AG04450 (cell line): Measurements from ENCODE around the gene GPHN. TPM values are rescaled to one million over a fixed set of nuclear protein-coding genes. Genes with fewer than 3 reads are reported as not detected.

Experiments
- CTCF ChIA-PET: fragments of 300-600, 350-600 bp; formaldehyde crosslinking; extraction: SDS; loops from one replicate; lab custom pipeline; 2022; ENCODE audit warnings: antibody characterized with exemption, inconsistent platforms; lab: Charles Lee
- POLR2A ChIA-PET: fragments of 350-600 bp; formaldehyde crosslinking; extraction: SDS; loops from one replicate; lab custom pipeline; 2021; ENCODE audit warnings: antibody characterized with exemption, inconsistent platforms; lab: Yijun Ruan, JAX
- DNase-seq: peaks from one replicate; pipeline ENCODE4 v3.0.0-alpha.2; 2011; ENCODE audit warnings: low read depth, low spot score
- H3K27ac ChIP-seq: one replicate; pipeline ENCODE4 v1.5.1; 2012; ENCODE audit warnings: low read depth, low read length, control low read depth
- H3K27me3 ChIP-seq: one replicate; pipeline ENCODE4 v1.6.0; 2012; ENCODE audit warnings: low read length; ENCODE audit not compliant: control insufficient read depth, insufficient read depth
- H3K4me3 ChIP-seq: 2 replicates; pipeline ENCODE4 v1.5.1; 2011; ENCODE audit warnings: mild to moderate bottlenecking, low read depth, low read length, control low read depth
- H3K9me3 ChIP-seq: 2 replicates; pipeline ENCODE4 v1.5.1; 2012; ENCODE audit warnings: low read length; ENCODE audit not compliant: control insufficient read depth, insufficient read depth
- polyA plus RNA-seq: library from polyadenylated mRNA; depleted of rRNA; stranded (reverse); fragments of >200 nt; gene quantifications from 2 replicates; pipeline ENCODE4 v1.2.3, GENCODE V29; 2011
- TF ChIP-seq, protein P1 (sequence below): IDR thresholded peaks from 2 replicates; pipeline ENCODE4 v1.5.1; 2011; ENCODE audit warnings: low read depth, low read length, control low read depth, inconsistent platforms

Gene GPHN
- polyA plus RNA-seq, 1 experiment, result 7.7 TPM

DNA sequence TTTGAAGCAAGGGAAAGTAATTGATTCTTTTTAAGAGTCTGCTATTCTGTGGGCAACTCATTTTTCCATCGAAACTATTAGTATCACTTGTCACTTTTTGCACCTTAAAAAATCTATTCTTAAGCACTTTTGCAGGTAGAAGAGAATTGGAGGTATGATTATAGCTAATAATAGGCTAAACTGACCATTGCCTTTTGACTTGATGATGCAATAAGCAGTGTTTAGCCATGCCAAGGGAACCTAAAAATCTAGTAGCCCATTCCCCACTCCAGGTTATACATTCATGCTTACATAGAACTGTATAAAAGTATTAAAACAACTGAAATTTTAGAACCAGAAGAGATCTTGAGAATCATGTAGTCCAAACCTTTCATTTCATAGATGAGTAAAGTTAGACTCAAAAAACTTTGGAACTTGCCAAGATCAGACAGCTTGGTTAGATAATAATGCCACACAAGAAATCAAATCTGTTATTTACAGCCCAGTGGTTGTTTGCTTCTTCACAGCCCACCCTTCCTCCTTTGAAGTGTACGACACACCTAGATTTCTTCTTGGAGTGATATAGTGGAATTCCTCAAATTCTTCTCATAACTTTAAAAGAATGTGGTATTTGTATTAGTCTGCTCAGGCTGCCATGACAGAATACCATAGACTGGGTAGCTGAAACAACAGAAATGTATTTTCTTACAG is 659.6 kb downstream of the GPHN start:
- POLR2A ChIA-PET, result no interaction called here
- Histone ChIP-seq H3K27ac (no peak overlapping the region), H3K27me3 (no peaks in the 10 kb centered on the region), H3K4me3 (no peak overlapping the region), H3K9me3 (no peaks in the 10 kb centered on the region)
- CTCF ChIA-PET, result interaction anchor here (1.3 to 4.5 kb wide), 9 partner anchors 11 to 808 kb away, joined by 5 to 169 read pairs (median 11); partner anchors contain the start of genes ATP6V1D and EIF2S1
- TF ChIP-seq, protein P1, sequence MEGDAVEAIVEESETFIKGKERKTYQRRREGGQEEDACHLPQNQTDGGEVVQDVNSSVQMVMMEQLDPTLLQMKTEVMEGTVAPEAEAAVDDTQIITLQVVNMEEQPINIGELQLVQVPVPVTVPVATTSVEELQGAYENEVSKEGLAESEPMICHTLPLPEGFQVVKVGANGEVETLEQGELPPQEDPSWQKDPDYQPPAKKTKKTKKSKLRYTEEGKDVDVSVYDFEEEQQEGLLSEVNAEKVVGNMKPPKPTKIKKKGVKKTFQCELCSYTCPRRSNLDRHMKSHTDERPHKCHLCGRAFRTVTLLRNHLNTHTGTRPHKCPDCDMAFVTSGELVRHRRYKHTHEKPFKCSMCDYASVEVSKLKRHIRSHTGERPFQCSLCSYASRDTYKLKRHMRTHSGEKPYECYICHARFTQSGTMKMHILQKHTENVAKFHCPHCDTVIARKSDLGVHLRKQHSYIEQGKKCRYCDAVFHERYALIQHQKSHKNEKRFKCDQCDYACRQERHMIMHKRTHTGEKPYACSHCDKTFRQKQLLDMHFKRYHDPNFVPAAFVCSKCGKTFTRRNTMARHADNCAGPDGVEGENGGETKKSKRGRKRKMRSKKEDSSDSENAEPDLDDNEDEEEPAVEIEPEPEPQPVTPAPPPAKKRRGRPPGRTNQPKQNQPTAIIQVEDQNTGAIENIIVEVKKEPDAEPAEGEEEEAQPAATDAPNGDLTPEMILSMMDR, result no peak
- DNase-seq, result no peak

DNA sequence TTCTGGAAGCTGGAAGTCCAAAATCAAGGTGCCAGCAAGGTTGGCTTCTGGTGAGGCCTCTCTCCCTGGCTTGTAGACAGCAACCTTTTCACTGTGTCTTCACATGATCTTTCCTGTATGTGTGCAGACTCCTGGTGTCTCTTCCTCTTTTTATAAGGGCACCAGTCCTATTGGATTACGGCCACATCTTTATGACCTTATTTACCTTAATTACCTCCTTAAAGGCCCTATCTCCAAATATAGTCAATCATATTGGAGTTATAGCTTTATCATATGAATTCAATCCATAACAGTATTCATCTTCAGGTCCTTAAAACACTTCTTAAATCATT is 660.1 kb downstream of the GPHN start:
- H3K4me3 ChIP-seq, result no peak overlapping the region
- peaks cover 3% of the 10 kb centered on the region for H3K9me3 ChIP-seq
- H3K27me3 ChIP-seq, result no peaks in the 10 kb centered on the region
- ChIA-PET CTCF (interaction anchor here (1.4 to 4.5 kb wide), 6 partner anchors 116 to 809 kb away, joined by 5 to 169 read pairs (median 18); partner anchors contain the start of genes ATP6V1D and EIF2S1), POLR2A (no interaction called here)
- no peak overlapping the region for H3K27ac ChIP-seq
- no peak for DNase-seq
- TF ChIP-seq, protein P1, result no peak

DNA sequence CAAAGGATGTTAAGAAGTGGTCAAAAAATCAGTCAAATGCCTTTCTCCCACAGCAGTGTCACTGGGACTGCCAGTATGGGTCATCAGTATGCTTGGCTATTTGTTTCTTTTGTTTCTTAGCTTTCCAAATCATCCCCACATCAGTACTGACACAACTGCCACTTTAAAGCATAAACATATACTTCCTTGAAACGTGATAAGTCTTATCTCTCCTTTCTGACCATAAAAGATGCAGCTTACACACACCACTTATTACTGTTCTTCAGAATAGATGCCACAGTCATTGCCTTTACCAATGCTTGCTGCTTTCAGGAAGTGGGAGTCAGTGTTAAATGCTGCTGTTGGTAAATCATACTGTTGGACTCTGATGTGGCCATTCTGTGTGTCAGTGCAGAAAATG is 662.7 kb downstream of the GPHN start:
- ChIA-PET CTCF (no interaction called here), POLR2A (no interaction called here)
- TF ChIP-seq, protein P1, result no peak
- H3K27ac ChIP-seq, result no peak overlapping the region
- DNase-seq, result no peak
- H3K27me3 ChIP-seq, result no peaks in the 10 kb centered on the region
- no peak overlapping the region for H3K4me3 ChIP-seq
- peaks cover 5% of the 10 kb centered on the region for H3K9me3 ChIP-seq

DNA sequence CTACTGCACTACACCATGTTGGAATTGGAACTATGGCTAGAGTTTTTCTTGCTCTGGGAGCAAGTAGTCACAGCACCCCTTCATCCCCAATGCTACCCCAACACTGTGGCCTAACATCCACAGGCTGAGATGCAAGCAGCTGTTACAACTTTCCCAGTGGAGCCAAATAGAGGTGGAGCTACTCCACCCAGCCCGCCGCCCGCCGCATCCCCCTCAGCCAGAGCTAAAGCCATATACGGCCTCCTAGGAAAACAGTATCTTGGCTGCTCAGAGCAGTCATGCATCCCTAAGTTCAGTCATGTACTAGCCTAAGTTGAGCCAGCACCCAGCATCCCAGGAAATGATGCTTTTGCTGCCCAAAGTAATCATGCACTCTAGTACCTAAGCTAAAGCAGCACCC is 664.1 kb downstream of the GPHN start:
- POLR2A ChIA-PET, result no interaction called here
- DNase-seq, result no peak
- Histone ChIP-seq H3K9me3 (peaks cover 5% of the 10 kb centered on the region), H3K27ac (no peak overlapping the region), H3K27me3 (no peaks in the 10 kb centered on the region), H3K4me3 (no peak overlapping the region)
- CTCF ChIA-PET, result no interaction called here
- TF ChIP-seq, protein P1, result no peak

DNA sequence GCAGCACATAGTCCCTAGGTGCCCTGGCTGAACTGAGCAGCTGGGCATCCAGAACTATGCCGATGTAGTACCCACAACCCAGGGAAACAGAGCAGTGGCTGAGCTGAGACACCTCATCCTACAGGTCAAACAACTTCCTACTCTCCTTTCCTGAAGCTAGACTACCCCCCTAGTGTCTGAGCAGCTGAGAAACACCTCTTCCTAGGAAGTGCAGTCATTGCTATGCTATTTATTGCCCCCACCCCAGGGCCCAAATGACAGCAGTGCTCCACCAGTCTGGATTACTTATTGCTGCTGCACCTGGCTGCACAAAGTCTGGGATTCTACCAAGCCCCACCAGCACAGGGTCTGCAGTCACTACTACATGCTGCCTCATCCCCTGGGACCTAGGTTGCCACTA is 664.6 kb downstream of the GPHN start:
- TF ChIP-seq, protein P1, result no peak
- CTCF ChIA-PET, result no interaction called here
- POLR2A ChIA-PET, result no interaction called here
- Histone ChIP-seq H3K4me3 (no peak overlapping the region), H3K27me3 (no peaks in the 10 kb centered on the region), H3K9me3 (peaks cover 5% of the 10 kb centered on the region), H3K27ac (no peak overlapping the region)
- DNase-seq, result no peak
